ENCODE results near the gene WDR5B. TPM values are rescaled to one million over a fixed set of nuclear protein-coding genes. Genes with fewer than 3 reads are reported as not detected.

The WDR5B gene
- total RNA-seq, 2 donors from 2014 or later, result 3.2 to 3.5 TPM

DNA sequence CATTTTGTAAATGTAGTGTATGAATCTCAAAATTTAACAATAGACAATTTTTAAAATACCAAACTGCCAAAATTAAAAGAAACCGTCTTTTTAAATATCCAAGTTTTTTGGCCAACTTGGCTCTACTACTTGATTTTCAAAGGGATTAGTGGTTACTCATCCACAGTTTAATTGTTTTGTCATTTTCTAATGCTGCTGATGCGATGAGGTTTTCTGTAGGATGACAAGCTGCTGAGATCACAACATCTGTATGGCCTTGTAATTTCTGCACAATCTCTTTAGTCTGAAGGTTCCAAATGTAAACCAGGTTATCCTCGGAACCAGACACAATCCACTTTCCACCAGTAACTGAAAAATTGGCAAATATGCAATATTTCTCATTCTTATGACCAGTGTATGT is 1.5 kb downstream of the WDR5B start:
- DNase-seq (no peak), ATAC-seq (no peak)
- intact Hi-C loops (cut with DNase I), result no loop called here

DNA sequence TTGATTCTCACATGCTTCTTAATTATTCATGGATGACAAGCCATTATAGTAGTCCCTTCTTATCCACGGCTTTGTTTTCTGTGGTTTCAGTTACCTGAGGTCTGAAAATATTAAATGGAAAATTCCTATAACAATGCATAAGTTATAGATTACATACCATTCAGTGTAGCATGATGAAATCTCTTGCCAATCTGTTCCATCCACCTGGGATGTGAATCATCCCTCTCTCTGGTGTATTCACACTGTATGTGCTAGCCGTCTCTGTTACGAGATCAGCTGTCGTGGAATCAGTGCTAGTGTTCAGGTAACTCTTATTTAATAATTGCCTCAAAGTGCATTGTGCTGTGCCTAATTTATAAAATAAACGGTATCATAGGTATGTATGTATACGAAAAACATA is 5.2 kb downstream of the WDR5B start:
- ATAC-seq (no peak), DNase-seq (no peak)
- intact Hi-C loops (cut with DNase I), result no loop called here

GRCh38 chr3:122410111-122410510 is 5.8 kb downstream of the WDR5B start:
- intact Hi-C loops (cut with DNase I), result no loop called here
- ATAC-seq (no peak), DNase-seq (no peak)

DNA sequence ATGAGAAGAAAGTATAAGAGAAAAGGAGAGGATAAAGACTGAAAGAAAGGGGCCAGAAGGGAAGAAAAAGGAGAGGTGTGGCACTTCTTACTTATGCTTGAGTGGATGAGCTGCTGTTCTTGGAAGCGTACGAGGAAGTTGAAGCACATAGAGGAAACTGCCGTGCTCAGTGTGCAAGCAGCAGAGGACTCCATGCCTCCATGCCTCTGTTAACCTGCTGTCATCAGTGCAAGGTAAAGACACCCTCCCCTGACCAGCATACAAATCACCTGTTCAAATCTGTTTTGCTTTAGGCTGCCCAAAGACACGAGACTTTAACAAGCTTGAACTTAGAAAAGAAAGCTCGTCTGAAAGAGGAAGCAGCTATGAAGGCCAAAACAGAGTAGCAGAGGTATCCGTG is 6.4 kb downstream of the WDR5B start:
- DNase-seq (no peak), ATAC-seq (no peak)
- intact Hi-C loops (cut with DNase I), result no loop called here

DNA sequence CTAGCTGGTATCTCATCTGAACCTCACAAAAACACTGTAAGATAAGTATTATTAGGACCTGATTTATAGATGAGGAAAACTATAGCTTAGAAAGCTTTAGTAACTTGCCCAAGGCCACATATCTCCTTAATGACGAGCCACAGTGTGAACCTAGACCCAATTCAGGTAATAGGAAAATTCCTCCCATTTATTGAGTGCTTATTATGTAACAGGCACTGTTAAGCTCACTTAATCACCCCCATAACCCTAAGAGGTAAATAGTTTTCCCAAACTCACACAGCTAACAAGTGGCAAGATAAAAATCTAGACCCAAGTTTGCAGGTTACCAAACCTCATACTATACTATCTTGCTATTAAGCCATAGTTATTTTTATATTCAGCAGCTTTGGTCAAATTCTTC is 7.9 kb downstream of the WDR5B start:
- intact Hi-C loops (cut with DNase I), result no loop called here
- no peak for DNase-seq
- ATAC-seq, result no peak

DNA sequence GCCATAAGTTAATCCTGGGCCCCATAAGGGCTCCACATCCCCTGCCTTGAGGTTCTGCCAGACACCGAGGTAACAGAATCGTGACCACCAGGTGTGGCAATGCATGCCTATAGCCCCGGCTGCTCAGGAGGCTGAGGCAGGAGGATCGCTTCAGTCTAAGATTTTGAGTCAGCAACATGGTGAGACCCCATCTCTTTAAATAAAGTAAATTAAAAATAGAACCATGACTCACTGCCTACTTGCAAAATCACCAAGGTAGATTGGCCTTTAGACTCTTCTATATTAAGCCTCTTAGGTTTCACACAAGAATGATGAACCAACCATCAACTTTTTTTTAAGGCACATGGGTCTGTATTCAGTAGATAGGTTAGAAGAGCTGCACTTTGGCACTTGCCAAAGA is 9.7 kb downstream of the WDR5B start:
- ATAC-seq (no peak), DNase-seq (no peak)
- intact Hi-C loops (cut with DNase I), result no loop called here

DNA sequence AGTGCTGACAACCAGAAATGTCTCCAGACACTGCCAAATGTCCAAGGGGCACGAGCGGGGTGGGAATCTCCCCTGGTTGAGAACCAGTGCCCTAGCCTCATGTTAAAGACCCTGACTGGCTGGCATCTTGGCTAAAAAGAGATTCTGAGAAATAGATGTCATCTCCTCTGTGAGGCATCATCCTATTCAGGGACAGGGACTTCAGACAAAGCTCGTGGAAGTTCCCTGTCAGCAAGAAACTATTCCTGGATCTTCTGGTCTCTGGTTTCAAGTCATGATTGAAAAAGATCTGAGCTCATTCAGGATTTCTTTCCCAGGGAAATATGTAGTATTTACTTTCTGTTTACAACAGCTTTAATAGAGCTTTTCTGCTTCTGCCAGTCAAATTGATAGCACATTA is 10.8 kb downstream of the WDR5B start:
- DNase-seq (no peak), ATAC-seq (no peak)
- intact Hi-C loops (cut with DNase I), result no loop called here

DNA sequence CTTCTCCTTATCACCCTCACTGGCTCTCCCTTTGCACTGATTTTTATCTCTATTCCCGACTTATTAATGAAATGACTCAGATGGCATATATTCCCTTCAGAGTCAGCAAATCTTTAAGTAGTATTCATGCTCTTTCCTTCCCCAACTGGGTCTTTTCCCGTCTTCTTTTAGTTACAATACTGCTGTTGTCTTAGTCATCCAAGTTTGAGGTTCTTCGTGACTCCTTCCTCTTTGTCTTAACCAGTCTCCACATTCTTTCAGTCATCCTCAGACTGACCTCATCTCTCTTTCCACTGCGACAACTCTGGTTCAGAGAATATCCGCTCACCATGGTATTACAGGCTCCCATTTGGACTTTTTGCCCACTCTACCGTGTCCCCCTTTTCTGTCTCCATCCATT is 12.4 kb downstream of the WDR5B start:
- intact Hi-C loops (cut with DNase I), result no loop called here
- ATAC-seq (no peak), DNase-seq (no peak)

DNA sequence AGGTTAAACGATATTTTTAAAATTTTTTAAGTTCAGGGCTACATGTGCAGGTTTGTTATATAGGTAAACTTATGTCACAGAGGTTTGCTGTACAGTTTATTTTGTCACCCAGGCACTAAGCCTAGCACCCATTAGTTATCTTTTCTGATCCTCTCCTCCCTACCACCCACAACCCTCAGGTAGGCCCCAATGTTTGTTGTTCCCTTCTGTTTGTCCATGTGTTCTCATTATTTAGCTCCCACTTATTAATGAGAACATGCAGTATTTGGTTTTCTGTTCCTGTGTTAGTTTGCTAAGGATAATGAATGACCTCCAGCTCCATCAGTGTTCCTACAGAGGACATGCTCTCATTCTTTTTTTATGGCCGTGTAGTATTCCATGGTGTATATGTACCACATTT is 16.9 kb downstream of the WDR5B start:
- ATAC-seq, result no peak
- intact Hi-C loops (cut with DNase I), result no loop called here

DNA sequence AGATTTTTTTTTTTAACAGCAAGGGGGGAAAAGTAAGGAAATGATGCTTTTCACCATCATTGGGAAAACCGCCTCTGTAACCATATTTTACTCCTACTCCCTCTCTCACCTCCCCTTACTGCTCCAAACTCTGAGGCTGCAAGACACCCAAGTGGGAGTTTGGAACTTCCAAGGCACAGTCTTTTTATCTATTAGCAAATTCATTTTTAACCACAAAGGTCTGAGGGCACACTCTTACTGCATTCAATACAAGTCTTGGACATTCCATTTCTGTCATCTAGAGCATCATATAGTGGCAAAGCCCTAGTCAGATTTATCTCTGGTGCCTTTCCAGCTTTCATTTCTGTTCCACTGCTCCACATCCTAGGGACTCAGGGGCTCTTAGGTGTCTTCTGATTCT is 18.7 kb downstream of the WDR5B start:
- DNase-seq (no peak), ATAC-seq (no peak)
- intact Hi-C loops (cut with DNase I), result no loop called here

More for the DNA sequence above, 16.9 kb downstream of the WDR5B start:
- DNase-seq, result no peak

DNA sequence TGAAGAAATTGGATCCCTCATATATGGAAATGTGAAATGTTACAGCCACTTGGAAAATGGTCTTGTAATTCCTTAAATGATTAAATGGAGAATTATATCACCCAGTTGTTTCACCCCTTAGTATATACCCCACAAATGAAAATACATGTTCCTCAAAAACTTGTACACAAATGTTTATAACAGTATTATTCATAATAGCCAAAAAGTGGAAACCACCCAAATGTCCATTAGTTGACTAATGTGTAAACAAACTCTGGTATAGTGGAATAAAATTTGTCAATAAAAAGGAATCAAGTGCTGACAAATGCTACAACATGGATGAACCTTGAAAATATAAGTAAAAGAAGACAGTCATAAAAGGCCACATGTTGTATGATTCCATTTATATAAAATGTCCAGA is 19.4 kb downstream of the WDR5B start:
- ATAC-seq (no peak), DNase-seq (no peak)
- intact Hi-C loops (cut with DNase I), result no loop called here

DNA sequence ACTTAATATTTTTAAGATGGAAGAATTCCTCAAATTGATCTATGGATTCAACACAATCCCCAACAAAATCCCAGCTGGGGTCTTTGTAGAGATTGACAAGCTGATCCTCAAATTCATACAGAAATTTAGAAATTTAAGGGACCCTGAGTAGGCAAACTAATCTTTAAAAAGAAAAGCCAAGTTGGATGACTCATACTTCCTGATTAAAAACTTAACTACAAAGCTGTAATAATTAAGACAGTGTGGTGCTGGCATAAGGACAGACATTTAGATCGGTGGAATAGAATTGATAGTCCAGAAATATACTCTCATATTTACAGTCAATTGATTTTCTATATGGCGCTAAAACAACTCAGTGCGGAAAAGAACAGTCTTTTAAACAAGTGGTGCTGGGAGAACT is 20.3 kb downstream of the WDR5B start:
- ATAC-seq (no peak), DNase-seq (no peak)
- intact Hi-C loops (cut with DNase I), result no loop called here

GRCh38 chr3:122394173-122394572 is 21.7 kb downstream of the WDR5B start:
- ATAC-seq (no peak), DNase-seq (no peak)
- intact Hi-C loops (cut with DNase I), result loop anchor here in 1 of 2 donors (5.0 kb wide), 1 partner anchor 283 kb away; no protein-coding TSS in a partner anchor

DNA sequence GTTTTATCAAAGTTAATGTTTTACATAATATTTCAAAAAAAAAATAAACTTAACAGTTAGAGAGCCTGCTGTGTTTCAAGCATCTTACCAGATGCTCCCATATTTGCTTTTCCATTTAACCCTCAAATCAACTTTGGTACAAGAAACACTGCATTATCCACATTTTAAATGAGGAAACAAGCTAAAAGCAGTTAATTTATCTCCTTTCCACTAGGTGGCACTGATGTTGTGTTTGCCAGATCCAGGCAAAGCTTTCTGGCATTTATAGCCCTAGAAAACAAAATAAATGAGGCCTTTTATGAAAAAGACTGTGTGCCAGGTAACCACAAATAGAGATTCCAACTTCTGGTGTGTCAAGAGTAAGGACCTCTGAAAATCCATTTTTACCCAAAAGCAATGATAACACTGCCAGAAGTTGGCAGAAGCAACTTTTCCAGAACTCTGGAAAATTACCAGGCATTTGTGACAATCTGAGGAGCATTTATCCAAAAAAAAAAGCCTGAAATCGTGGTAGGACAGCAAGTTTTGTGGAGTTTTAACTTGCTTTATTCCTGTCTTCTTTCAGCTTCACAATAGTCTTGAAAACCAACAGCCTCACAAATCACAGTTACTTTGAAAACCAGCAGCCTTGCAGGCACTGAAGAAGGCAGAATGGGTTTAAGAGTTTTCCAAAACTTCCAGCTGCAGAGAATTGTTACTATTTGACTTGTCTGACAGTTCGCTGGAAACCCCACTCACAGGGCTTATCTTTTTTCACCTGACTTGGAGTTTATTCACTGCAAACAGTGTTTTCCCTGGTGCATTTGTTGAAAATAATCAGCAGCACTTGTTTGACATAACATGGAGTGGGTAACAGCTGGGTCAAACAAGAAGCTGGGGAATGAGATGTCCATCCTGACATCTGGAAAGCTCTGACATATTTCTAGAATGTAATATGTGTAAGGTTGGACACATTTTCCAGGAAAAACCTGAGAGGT is 22.7 kb downstream of the WDR5B start:
- peak in 1 of 2 donors; percentile 54 for ATAC-seq
- no peak for DNase-seq
- intact Hi-C loops (cut with DNase I), result loop anchor here in 1 of 2 donors (5.0 kb wide), 1 partner anchor 284 kb away; no protein-coding TSS in a partner anchor

- DNase-seq (no peak), ATAC-seq (no peak)
- intact Hi-C loops (cut with DNase I), result loop anchor here in 1 of 2 donors (5.0 kb wide), 1 partner anchor 285 kb away; no protein-coding TSS in a partner anchor
Measured at GRCh38 chr3:122391681-122392446, 24.0 kb downstream of the WDR5B start.

DNA sequence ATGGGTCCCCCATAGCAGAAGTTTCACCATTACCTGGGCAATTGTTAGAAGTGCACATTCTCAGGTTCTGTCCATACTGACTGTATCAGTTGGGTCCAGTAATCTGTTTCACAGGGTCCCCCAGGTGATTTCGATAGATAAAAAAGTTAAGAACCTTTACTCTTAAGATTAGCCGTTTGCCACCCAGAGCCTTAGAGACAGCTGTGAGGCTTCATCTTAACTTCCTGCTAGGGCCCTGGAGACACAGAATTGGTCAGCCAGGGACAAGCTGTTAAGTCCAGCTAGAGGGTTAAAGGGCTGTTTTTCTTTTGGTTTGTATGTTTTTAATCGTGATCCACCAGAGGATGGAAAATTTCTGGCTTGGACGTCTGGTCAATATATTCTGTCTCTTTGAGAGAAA is 25.2 kb downstream of the WDR5B start:
- DNase-seq (no peak), ATAC-seq (peak in 1 of 2 donors; percentile 63)
- intact Hi-C loops (cut with DNase I), result loop anchor here in 1 of 2 donors (5.0 kb wide), 1 partner anchor 287 kb away; no protein-coding TSS in a partner anchor

- intact Hi-C loops (cut with DNase I), result loop anchor here in 1 of 2 donors (5.0 kb wide), 1 partner anchor 287 kb away; no protein-coding TSS in a partner anchor
- ATAC-seq (no peak), DNase-seq (no peak)
Measured at GRCh38 chr3:122389892-122390291, 26.0 kb downstream of the WDR5B start.

GRCh38 chr3:122389197-122389596 is 26.7 kb downstream of the WDR5B start:
- intact Hi-C loops (cut with DNase I), result no loop called here
- ATAC-seq, result no peak
- no peak for DNase-seq

DNA sequence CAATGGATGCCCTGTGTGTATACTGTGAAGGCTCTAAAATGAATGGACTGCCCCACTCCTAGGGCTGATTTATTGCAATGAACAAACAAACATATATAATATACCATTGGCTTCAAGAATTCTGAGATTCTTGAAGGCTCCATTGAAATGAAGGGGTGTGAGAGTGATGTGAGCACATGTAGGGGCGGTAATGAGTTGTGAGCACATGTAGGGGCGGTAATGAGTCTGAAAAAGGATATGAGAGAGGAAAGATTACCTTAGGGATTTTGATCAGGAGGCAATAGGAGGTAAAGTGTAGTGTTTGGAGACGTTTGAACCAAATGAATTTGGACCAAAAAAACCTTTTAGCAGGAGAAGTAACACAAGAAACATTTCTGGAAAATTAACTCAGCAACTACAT is 28.2 kb downstream of the WDR5B start:
- DNase-seq (no peak), ATAC-seq (no peak)
- intact Hi-C loops (cut with DNase I), result no loop called here

Data from left cardiac atrium (tissue), 4 donors.